Activated T-cell treated with anti-CD3 and anti-CD28 coated beads, Interleukin-2, amount 50 U/mL, for 72 hours (primary cell): Measurements from ENCODE around the gene AIG1. TPM values are rescaled to one million over a fixed set of nuclear protein-coding genes. Genes with fewer than 3 reads are reported as not detected.
"Not testable (repeated sequence)": the region's sequence is repeated elsewhere in the genome, so short reads cannot be mapped to it uniquely, and the experiment has no call there.

Experiments
- ATAC-seq, 2 donors: fragments of 150-1000 bp; cut with Tn5 transposase; replicated peaks in 1 of 2; 2 replicates each; pipeline ENCODE4 v1.10.0; 2021; ENCODE audit warnings: moderate library complexity in 2 of 2, mild to moderate bottlenecking in 1 of 2
- DNase-seq, 2 donors: peaks; one replicate each; pipeline ENCODE4 v3.0.0; 2021 to 2022; ENCODE audit warnings: mixed read lengths in 1 of 2
- H3K27ac Mint-ChIP-seq: one replicate; pipeline ENCODE4 v1.8.0; 2022; ENCODE audit warnings: mild to moderate bottlenecking, moderate library complexity, mixed read lengths
- H3K27me3 Mint-ChIP-seq: one replicate; pipeline ENCODE4 v1.8.0; 2022; ENCODE audit warnings: low read depth, mixed read lengths
- H3K36me3 Mint-ChIP-seq, 2 donors: one replicate each; pipeline ENCODE4 v1.8.0; 2022; ENCODE audit warnings: mixed read lengths in 2 of 2, mild to moderate bottlenecking in 1 of 2; ENCODE audit not compliant: insufficient read depth in 2 of 2
- H3K4me1 Mint-ChIP-seq: one replicate; pipeline ENCODE4 v1.8.0; 2022; ENCODE audit warnings: low read depth, mixed read lengths
- H3K4me3 Mint-ChIP-seq, 2 donors: one replicate each; pipeline ENCODE4 v1.8.0; 2022; ENCODE audit warnings: mild to moderate bottlenecking in 2 of 2, mixed read lengths in 2 of 2, moderate library complexity in 2 of 2
- H3K9me3 Mint-ChIP-seq, 2 donors: one replicate each; pipeline ENCODE4 v1.8.0; 2022; ENCODE audit warnings: mixed read lengths in 2 of 2
- total RNA-seq, 2 donors: library from RNA; stranded (reverse); gene quantifications; one replicate each; pipeline ENCODE4 v1.2.3, GENCODE V29; 2022

The AIG1 gene
- total RNA-seq, 2 donors from 2014 or later, result 23.8 to 28.2 TPM

- Mint-ChIP-seq H3K36me3 (peaks cover 2 to 4% of the 10 kb centered on the region in 2 donors), H3K27me3 (no peaks in the 10 kb centered on the region), H3K27ac (no peak overlapping the region), H3K4me3 (no peak overlapping the region), H3K4me1 (no peaks in the 10 kb centered on the region), H3K9me3 (no peaks in the 10 kb centered on the region)
- DNase-seq, result no peak
- no peak for ATAC-seq
Observed at GRCh38 chr6:143225929-143226328, 165.2 kb downstream of the AIG1 start.

- ATAC-seq, result no peak
- no peak overlapping the region for H3K4me3 Mint-ChIP-seq
- DNase-seq, result no peak
- no peaks in the 10 kb centered on the region for H3K27me3 Mint-ChIP-seq
- no peaks in the 10 kb centered on the region for H3K9me3 Mint-ChIP-seq
- peaks cover 2 to 4% of the 10 kb centered on the region in 2 donors for H3K36me3 Mint-ChIP-seq
- H3K4me1 Mint-ChIP-seq, result no peaks in the 10 kb centered on the region
- H3K27ac Mint-ChIP-seq, result no peak overlapping the region
Observed at GRCh38 chr6:143227675-143228074, 167.0 kb downstream of the AIG1 start.

GRCh38 chr6:143229400-143229799 is 168.7 kb downstream of the AIG1 start:
- Mint-ChIP-seq H3K27me3 (no peaks in the 10 kb centered on the region), H3K9me3 (no peaks in the 10 kb centered on the region), H3K4me1 (no peaks in the 10 kb centered on the region), H3K4me3 (no peak overlapping the region), H3K27ac (no peak overlapping the region), H3K36me3 (peaks cover 2 to 4% of the 10 kb centered on the region in 2 donors)
- no peak for DNase-seq
- ATAC-seq, result no peak

GRCh38 chr6:143232849-143233248 is 172.2 kb downstream of the AIG1 start:
- H3K27ac Mint-ChIP-seq, result no peak overlapping the region

GRCh38 chr6:143233554-143234285 is 173.0 kb downstream of the AIG1 start:
- no peaks in the 10 kb centered on the region for H3K36me3 Mint-ChIP-seq

More at GRCh38 chr6:143232849-143233248, 172.2 kb downstream of the AIG1 start:
- no peaks in the 10 kb centered on the region for H3K27me3 Mint-ChIP-seq
- H3K9me3 Mint-ChIP-seq, result no peaks in the 10 kb centered on the region
- H3K4me3 Mint-ChIP-seq, result no peak overlapping the region
- H3K4me1 Mint-ChIP-seq, result no peaks in the 10 kb centered on the region
- DNase-seq (peak; percentile 35 to 39), ATAC-seq (peak in 1 of 2 donors; percentile 23)
- peaks cover 2 to 4% of the 10 kb centered on the region in 2 donors for H3K36me3 Mint-ChIP-seq

GRCh38 chr6:143234734-143235133 is 174.0 kb downstream of the AIG1 start:
- H3K27me3 Mint-ChIP-seq, result no peaks in the 10 kb centered on the region
- ATAC-seq (no peak), DNase-seq (no peak)
- H3K9me3 Mint-ChIP-seq, result peaks cover 0 to 1% of the 10 kb centered on the region in 2 donors
- no peaks in the 10 kb centered on the region for H3K4me1 Mint-ChIP-seq
- H3K27ac Mint-ChIP-seq, result no peak overlapping the region
- H3K4me3 Mint-ChIP-seq, result no peak overlapping the region
- H3K36me3 Mint-ChIP-seq, result peaks cover 0 to 1% of the 10 kb centered on the region in 2 donors

More at GRCh38 chr6:143233554-143234285, 173.0 kb downstream of the AIG1 start:
- DNase-seq (no peak), ATAC-seq (no peak)
- H3K4me1 Mint-ChIP-seq, result no peaks in the 10 kb centered on the region
- H3K27me3 Mint-ChIP-seq, result no peaks in the 10 kb centered on the region
- no peaks in the 10 kb centered on the region for H3K9me3 Mint-ChIP-seq
- no peak overlapping the region for H3K27ac Mint-ChIP-seq
- no peak overlapping the region for H3K4me3 Mint-ChIP-seq

GRCh38 chr6:143236151-143236798 is 175.6 kb downstream of the AIG1 start:
- H3K9me3 Mint-ChIP-seq, result peaks cover 0 to 1% of the 10 kb centered on the region in 2 donors
- H3K4me1 Mint-ChIP-seq, result no peaks in the 10 kb centered on the region
- peaks cover 0 to 1% of the 10 kb centered on the region in 2 donors for H3K36me3 Mint-ChIP-seq
- H3K27me3 Mint-ChIP-seq, result no peaks in the 10 kb centered on the region
- DNase-seq (no peak), ATAC-seq (no peak)
- H3K4me3 Mint-ChIP-seq, result no peak overlapping the region
- no peak overlapping the region for H3K27ac Mint-ChIP-seq

GRCh38 chr6:143238306-143238705 is 177.6 kb downstream of the AIG1 start:
- H3K4me3 Mint-ChIP-seq, result no peak overlapping the region
- H3K36me3 Mint-ChIP-seq, result peaks cover 0 to 1% of the 10 kb centered on the region in 2 donors
- no peak for DNase-seq
- peaks cover 0 to 1% of the 10 kb centered on the region in 2 donors for H3K9me3 Mint-ChIP-seq
- no peak for ATAC-seq
- no peak overlapping the region for H3K27ac Mint-ChIP-seq
- no peaks in the 10 kb centered on the region for H3K4me1 Mint-ChIP-seq
- no peaks in the 10 kb centered on the region for H3K27me3 Mint-ChIP-seq

GRCh38 chr6:143241111-143241510 is 180.4 kb downstream of the AIG1 start:
- Mint-ChIP-seq H3K4me1 (no peaks in the 10 kb centered on the region), H3K27ac (no peak overlapping the region), H3K36me3 (peaks cover 0 to 1% of the 10 kb centered on the region in 2 donors), H3K4me3 (no peak overlapping the region), H3K9me3 (peaks cover 0 to 1% of the 10 kb centered on the region in 2 donors), H3K27me3 (no peaks in the 10 kb centered on the region)
- DNase-seq (no peak), ATAC-seq (no peak)

GRCh38 chr6:143241911-143242310 is 181.2 kb downstream of the AIG1 start:
- Mint-ChIP-seq H3K9me3 (peaks cover 0 to 1% of the 10 kb centered on the region in 2 donors), H3K27me3 (no peaks in the 10 kb centered on the region), H3K4me3 (no peak overlapping the region), H3K27ac (no peak overlapping the region), H3K4me1 (no peaks in the 10 kb centered on the region), H3K36me3 (peaks cover 0 to 1% of the 10 kb centered on the region in 2 donors)
- ATAC-seq (no peak), DNase-seq (no peak)

GRCh38 chr6:143243786-143244185 is 183.1 kb downstream of the AIG1 start:
- DNase-seq, result no peak
- H3K27ac Mint-ChIP-seq, result no peak overlapping the region
- H3K4me3 Mint-ChIP-seq, result no peak overlapping the region
- H3K27me3 Mint-ChIP-seq, result no peaks in the 10 kb centered on the region
- peaks cover 9% of the 10 kb centered on the region for H3K4me1 Mint-ChIP-seq
- H3K9me3 Mint-ChIP-seq, result peaks cover 0 to 1% of the 10 kb centered on the region in 2 donors
- peaks cover 0 to 1% of the 10 kb centered on the region in 2 donors for H3K36me3 Mint-ChIP-seq
- ATAC-seq, result no peak

GRCh38 chr6:143245656-143246055 is 185.0 kb downstream of the AIG1 start:
- Mint-ChIP-seq H3K27me3 (no peaks in the 10 kb centered on the region), H3K4me1 (peaks cover 10% of the 10 kb centered on the region), H3K36me3 (no peaks in the 10 kb centered on the region), H3K27ac (no peak overlapping the region), H3K4me3 (no peak overlapping the region), H3K9me3 (no peaks in the 10 kb centered on the region)
- no peak for ATAC-seq
- no peak for DNase-seq

- H3K4me1 Mint-ChIP-seq, H3K27me3 Mint-ChIP-seq, H3K4me3 Mint-ChIP-seq, H3K9me3 Mint-ChIP-seq, ATAC-seq, H3K36me3 Mint-ChIP-seq, DNase-seq, H3K27ac Mint-ChIP-seq: not testable (repeated sequence)
Observed at GRCh38 chr6:143246166-143246775, 185.6 kb downstream of the AIG1 start.
